CD4-positive, alpha-beta T cell (primary cell): ENCODE results near the gene KRT82. TPM values are rescaled to one million over a fixed set of nuclear protein-coding genes. Genes with fewer than 3 reads are reported as not detected.

ENCODE experiments used
- ATAC-seq: fragments of 200-7000 bp; cut with Tn5 transposase; one replicate; pipeline ENCODE4 v1.10.0; 2022; ENCODE audit warnings: mild to moderate bottlenecking; ENCODE audit not compliant: poor library complexity
- CTCF ChIA-PET: fragments of 350-600 bp; sonication (Branson Sonifier 250); formaldehyde crosslinking; loops from one replicate; lab custom pipeline; 2021; ENCODE audit warnings: antibody characterized with exemption, inconsistent platforms; lab: Charles Lee
- POLR2A ChIA-PET: fragments of 350-600 bp; sonication (Branson Sonifier 250); formaldehyde crosslinking; loops from one replicate; lab custom pipeline; 2021; ENCODE audit warnings: antibody characterized with exemption, inconsistent platforms; lab: Charles Lee
- DNase-seq, 14 experiments: peaks; one replicate each; pipeline ENCODE4 v3.0.0-alpha.2; 2013 to 2020; ENCODE audit warnings: mixed read lengths in 2 of 14
- H3K27ac ChIP-seq, 2 donors: one replicate each; pipeline versions ENCODE4 v1.5.1 to v1.7.0; 2013; ENCODE audit warnings: low read length in 2 of 2, low read depth in 1 of 2, mild to moderate bottlenecking in 1 of 2
- H3K27me3 ChIP-seq, 2 experiments: 1 replicate in 1 of 2; 2 replicates in 1 of 2; pipeline versions ENCODE4 v1.6.1 to v1.7.0; 2013; ENCODE audit warnings: low read length in 2 of 2, control low read depth in 1 of 2, mild to moderate bottlenecking in 1 of 2, moderate library complexity in 1 of 2; ENCODE audit not compliant: insufficient read depth in 2 of 2, control insufficient read depth in 1 of 2
- H3K36me3 ChIP-seq: one replicate; pipeline ENCODE4 v1.6.1; 2013; ENCODE audit warnings: low read length, control low read depth; ENCODE audit not compliant: insufficient read depth
- H3K4me1 ChIP-seq: one replicate; pipeline ENCODE4 v1.6.1; 2013; ENCODE audit warnings: low read length, control low read depth; ENCODE audit not compliant: insufficient read depth
- H3K4me3 ChIP-seq: one replicate; pipeline ENCODE4 v1.5.1; 2013; ENCODE audit warnings: mild to moderate bottlenecking, low read length, moderate library complexity
- H3K9me3 ChIP-seq, 2 experiments: 1 replicate in 1 of 2; 2 replicates in 1 of 2; pipeline versions ENCODE4 v1.6.1 to v1.7.0; 2013; ENCODE audit warnings: low read length in 2 of 2, mild to moderate bottlenecking in 2 of 2, control low read depth in 1 of 2, moderate library complexity in 1 of 2; ENCODE audit not compliant: control insufficient read depth in 1 of 2, insufficient read depth in 1 of 2
- H3K27ac Mint-ChIP-seq: one replicate; pipeline ENCODE4 v1.8.0; 2020; ENCODE audit warnings: mixed read lengths
- H3K27me3 Mint-ChIP-seq: one replicate; pipeline ENCODE4 v1.8.0; 2021; ENCODE audit warnings: mixed read lengths
- H3K36me3 Mint-ChIP-seq: one replicate; pipeline ENCODE4 v1.8.0; 2021; ENCODE audit warnings: low read depth, mixed read lengths
- H3K4me1 Mint-ChIP-seq: one replicate; pipeline ENCODE4 v1.8.0; 2021; ENCODE audit warnings: low read depth, mixed read lengths
- H3K4me3 Mint-ChIP-seq: one replicate; pipeline ENCODE4 v1.8.0; 2020; ENCODE audit warnings: mild to moderate bottlenecking, mixed read lengths
- H3K9me3 Mint-ChIP-seq: one replicate; pipeline ENCODE4 v1.8.0; 2020; ENCODE audit warnings: mixed read lengths
- intact Hi-C, 2 experiments: fragments of 100-400 bp; cut with DNase I in 1 of 2; cut with micrococcal nuclease in 1 of 2; formaldehyde crosslinking; loops; one replicate each; pipeline versions ENCODE4 v1.15.1 to v1.9.0; 2023 to 2025; cut with DNase I, micrococcal nuclease
- total RNA-seq, 174 experiments: library from RNA in 2 of 174; stranded (reverse) in 2 of 174; gene quantifications; one replicate each; pipeline ENCODE4 v1.2.3 and lab custom pipeline; 2021 to 2026
- TF ChIP-seq, protein P1 (sequence below): fragments of 200-600 bp; IDR thresholded peaks from one replicate; pipeline ENCODE4 v1.8.0; 2022; ENCODE audit warnings: antibody characterized with exemption, mild to moderate bottlenecking

The KRT82 gene
- total RNA-seq, 2 experiments from 2014 or later: not detected

- intact Hi-C loops: no loop called here
- Mint-ChIP-seq H3K4me3 (no peak overlapping the region), H3K36me3 (no peaks in the 10 kb centered on the region), H3K27ac (no peak overlapping the region), H3K27me3 (no peaks in the 10 kb centered on the region), H3K4me1 (peaks cover 12% of the 10 kb centered on the region), H3K9me3 (no peaks in the 10 kb centered on the region)
- ATAC-seq (no peak), DNase-seq (no peak)
- Histone ChIP-seq H3K27ac (no peak overlapping the region), H3K36me3 (no peaks in the 10 kb centered on the region), H3K9me3 (no peaks in the 10 kb centered on the region), H3K27me3 (no peaks in the 10 kb centered on the region), H3K4me3 (no peak overlapping the region), H3K4me1 (peaks cover 3% of the 10 kb centered on the region)
- TF ChIP-seq, protein P1, sequence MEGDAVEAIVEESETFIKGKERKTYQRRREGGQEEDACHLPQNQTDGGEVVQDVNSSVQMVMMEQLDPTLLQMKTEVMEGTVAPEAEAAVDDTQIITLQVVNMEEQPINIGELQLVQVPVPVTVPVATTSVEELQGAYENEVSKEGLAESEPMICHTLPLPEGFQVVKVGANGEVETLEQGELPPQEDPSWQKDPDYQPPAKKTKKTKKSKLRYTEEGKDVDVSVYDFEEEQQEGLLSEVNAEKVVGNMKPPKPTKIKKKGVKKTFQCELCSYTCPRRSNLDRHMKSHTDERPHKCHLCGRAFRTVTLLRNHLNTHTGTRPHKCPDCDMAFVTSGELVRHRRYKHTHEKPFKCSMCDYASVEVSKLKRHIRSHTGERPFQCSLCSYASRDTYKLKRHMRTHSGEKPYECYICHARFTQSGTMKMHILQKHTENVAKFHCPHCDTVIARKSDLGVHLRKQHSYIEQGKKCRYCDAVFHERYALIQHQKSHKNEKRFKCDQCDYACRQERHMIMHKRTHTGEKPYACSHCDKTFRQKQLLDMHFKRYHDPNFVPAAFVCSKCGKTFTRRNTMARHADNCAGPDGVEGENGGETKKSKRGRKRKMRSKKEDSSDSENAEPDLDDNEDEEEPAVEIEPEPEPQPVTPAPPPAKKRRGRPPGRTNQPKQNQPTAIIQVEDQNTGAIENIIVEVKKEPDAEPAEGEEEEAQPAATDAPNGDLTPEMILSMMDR: no peak
- ChIA-PET CTCF (no interaction called here), POLR2A (no interaction called here)
Measured at GRCh38 chr12:52383331-52383730, 22.8 kb downstream of the KRT82 start.

DNA sequence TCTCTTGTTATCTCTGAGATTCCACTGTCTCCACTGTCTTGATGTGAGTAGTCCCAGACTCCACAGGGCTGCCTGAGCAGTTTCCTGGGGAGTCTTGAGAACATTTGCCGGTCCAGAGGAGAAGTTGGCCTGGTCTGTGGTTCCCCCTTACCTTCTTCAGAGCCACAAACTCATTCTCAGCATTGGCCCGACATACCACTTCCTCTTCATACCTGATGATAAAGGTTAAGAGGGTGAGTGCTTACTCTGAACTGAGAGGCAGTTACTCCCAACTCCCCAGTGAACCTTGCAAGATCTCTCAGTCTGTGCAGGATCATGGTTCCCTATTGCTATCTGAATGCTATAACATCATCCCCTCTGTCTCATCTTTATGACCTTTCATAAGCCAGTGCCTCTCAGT, 23.3 kb downstream of the KRT82 start:
- ATAC-seq: no peak
- peak in 2 of 14 experiments; percentile 7 to 10 for DNase-seq
- ChIA-PET POLR2A (no interaction called here), CTCF (no interaction called here)
- Mint-ChIP-seq H3K36me3 (no peaks in the 10 kb centered on the region), H3K27ac (no peak overlapping the region), H3K4me1 (peaks cover 12% of the 10 kb centered on the region), H3K4me3 (no peak overlapping the region), H3K9me3 (no peaks in the 10 kb centered on the region), H3K27me3 (no peaks in the 10 kb centered on the region)
- TF ChIP-seq, protein P1: no peak
- Histone ChIP-seq H3K27ac (no peak overlapping the region), H3K36me3 (no peaks in the 10 kb centered on the region), H3K27me3 (no peaks in the 10 kb centered on the region), H3K4me3 (no peak overlapping the region), H3K4me1 (peaks cover 3% of the 10 kb centered on the region), H3K9me3 (no peaks in the 10 kb centered on the region)
- intact Hi-C loops: no loop called here

- ATAC-seq (no peak), DNase-seq (no peak)
- Mint-ChIP-seq H3K27me3 (peaks cover 4% of the 10 kb centered on the region), H3K27ac (no peak overlapping the region), H3K4me1 (peaks cover 12% of the 10 kb centered on the region), H3K4me3 (no peak overlapping the region), H3K9me3 (no peaks in the 10 kb centered on the region), H3K36me3 (no peaks in the 10 kb centered on the region)
- TF ChIP-seq, protein P1: no peak
- ChIA-PET POLR2A (no interaction called here), CTCF (no interaction called here)
- Histone ChIP-seq H3K4me3 (no peak overlapping the region), H3K27ac (no peak overlapping the region), H3K36me3 (no peaks in the 10 kb centered on the region), H3K9me3 (no peaks in the 10 kb centered on the region), H3K27me3 (peaks cover 0 to 4% of the 10 kb centered on the region in 2 experiments), H3K4me1 (peaks cover 3% of the 10 kb centered on the region)
- intact Hi-C loops: no loop called here
Measured at GRCh38 chr12:52381206-52381605, 24.9 kb downstream of the KRT82 start.
